ENCODE data around the gene TMEM217.
"Not testable (repeated sequence)": the region's sequence is repeated elsewhere in the genome, so short reads cannot be mapped to it uniquely, and the experiment has no call there.

The TMEM217 gene

GRCh38 chr6:37257634-37258404, at the start of gene TMEM217, which contains the start of gene TBC1D22B:
Gene TMEM217 (minus strand): TSS chr6:37258144. CDS start chr6:37219030, 39,114 bp downstream.
Gene TBC1D22B (plus strand): TSS chr6:37257772. CDS start chr6:37257918, 146 bp downstream.
- peak; percentile 79 for DNase-seq

GRCh38 chr6:37307484-37307883, 49.5 kb upstream of the TMEM217 start:
- not testable (repeated sequence) for DNase-seq

- no peak for DNase-seq
Measured at GRCh38 chr6:37306624-37307222, 48.8 kb upstream of the TMEM217 start.

- peak; percentile 12 for DNase-seq
Measured at GRCh38 chr6:37305841-37306425, 48.0 kb upstream of the TMEM217 start.

- no peak for DNase-seq
Measured at GRCh38 chr6:37304766-37305165, 46.8 kb upstream of the TMEM217 start.

- no peak for DNase-seq
Measured at GRCh38 chr6:37303891-37304503, 46.1 kb upstream of the TMEM217 start.

GRCh38 chr6:37303091-37303660, 45.2 kb upstream of the TMEM217 start:
- DNase-seq = no peak

- no peak for DNase-seq
Measured at GRCh38 chr6:37302086-37302686, 44.2 kb upstream of the TMEM217 start.

- no peak for DNase-seq
Measured at GRCh38 chr6:37299990-37300389, 42.0 kb upstream of the TMEM217 start.

GRCh38 chr6:37298958-37299357, 41.0 kb upstream of the TMEM217 start:
- DNase-seq = no peak

- not testable (repeated sequence) for DNase-seq
Measured at GRCh38 chr6:37297637-37298036, 39.7 kb upstream of the TMEM217 start.

- no peak for DNase-seq
Measured at GRCh38 chr6:37293426-37293825, 35.5 kb upstream of the TMEM217 start.

- DNase-seq = peak; percentile 25
Measured at GRCh38 chr6:37289931-37290330, 32.0 kb upstream of the TMEM217 start.

- DNase-seq = no peak
Measured at GRCh38 chr6:37288247-37288646, 30.3 kb upstream of the TMEM217 start.

GRCh38 chr6:37287519-37288157, 29.7 kb upstream of the TMEM217 start:
- DNase-seq = no peak

- DNase-seq = no peak
Measured at GRCh38 chr6:37285861-37286311, 27.9 kb upstream of the TMEM217 start.

- DNase-seq = no peak
Measured at GRCh38 chr6:37284781-37285180, 26.8 kb upstream of the TMEM217 start.

GRCh38 chr6:37283671-37284151, 25.8 kb upstream of the TMEM217 start:
- no peak for DNase-seq

- DNase-seq = no peak
Measured at GRCh38 chr6:37283268-37283667, 25.3 kb upstream of the TMEM217 start.

GRCh38 chr6:37282371-37282770, 24.4 kb upstream of the TMEM217 start:
- no peak for DNase-seq

GRCh38 chr6:37280162-37280887, 22.4 kb upstream of the TMEM217 start:
- DNase-seq = no peak
